SK-N-SH (cell line): ENCODE measurements around the gene USP16. TPM values are rescaled to one million over a fixed set of nuclear protein-coding genes. Genes with fewer than 3 reads are reported as not detected.

Experiments used
- CTCF ChIA-PET: fragments of 300-600, 350-600 bp; formaldehyde crosslinking; extraction: SDS; loops from one replicate; lab custom pipeline; 2021; lab: Yijun Ruan, JAX
- POLR2A ChIA-PET: fragments of 350-600 bp; sonication (Branson Sonifier 250); formaldehyde crosslinking; extraction: SDS; loops from one replicate; lab custom pipeline; 2020; ENCODE audit warnings: antibody characterized with exemption, inconsistent platforms; lab: Yijun Ruan, JAX
- DNase-seq: peaks from one replicate; pipeline ENCODE4 v3.0.0; 2012
- H2AFZ ChIP-seq: fragments of 200-600 bp; sonication (generic); 2 replicates; pipeline ENCODE4 v1.8.1; 2016; ENCODE audit warnings: antibody characterized with exemption, mild to moderate bottlenecking, low read depth
- H3F3A ChIP-seq: fragments of 200-600 bp; sonication (generic); replicated peaks from 2 replicates; pipeline ENCODE3; 2016; ENCODE audit warnings: antibody characterized with exemption, mild to moderate bottlenecking; ENCODE audit not compliant: insufficient read depth
- H3K27ac ChIP-seq, 2 experiments: fragments of 200-500 bp in 1 of 2; fragments of 200-600 bp in 1 of 2; sonication (Bioruptor generic) in 1 of 2; sonication (generic), shearing (Covaris generic) in 1 of 2; 2 replicates each; pipeline versions ENCODE4 v1.5.1 to v1.6.1; 2014 to 2016; ENCODE audit warnings: low read depth in 2 of 2, inconsistent platforms in 1 of 2, low read length in 1 of 2, mild to moderate bottlenecking in 1 of 2, mixed read lengths in 1 of 2
- H3K27me3 ChIP-seq: fragments of 200-600 bp; sonication (generic), shearing (Covaris generic); 2 replicates; pipeline ENCODE4 v1.6.1; 2016; ENCODE audit warnings: mixed run types; ENCODE audit not compliant: insufficient read depth
- H3K36me3 ChIP-seq, 2 experiments: fragments of 200-500 bp in 1 of 2; fragments of 200-600 bp in 1 of 2; sonication (Bioruptor generic) in 1 of 2; sonication (generic) in 1 of 2; replicated peaks in 1 of 2; 2 replicates each; pipeline versions ENCODE3 to v1.5.1; 2014 to 2016; ENCODE audit warnings: low read length in 1 of 2, mild to moderate bottlenecking in 1 of 2; ENCODE audit not compliant: insufficient read depth in 2 of 2, control insufficient read depth in 1 of 2
- H3K4me1 ChIP-seq, 2 experiments: fragments of 200-500 bp in 1 of 2; fragments of 200-600 bp in 1 of 2; sonication (Bioruptor generic) in 1 of 2; sonication (generic), shearing (Covaris generic) in 1 of 2; 2 replicates each; pipeline versions ENCODE4 v1.5.1 to v1.6.1; 2014 to 2016; ENCODE audit warnings: low read depth in 1 of 2, low read length in 1 of 2, mixed run types in 1 of 2; ENCODE audit not compliant: insufficient read depth in 2 of 2, control insufficient read depth in 1 of 2
- H3K4me2 ChIP-seq: fragments of 200-600 bp; sonication (generic), shearing (Covaris generic); 2 replicates; pipeline ENCODE4 v1.6.1; 2017; ENCODE audit warnings: mixed run types
- H3K4me3 ChIP-seq, 2 experiments: fragments of 200-500 bp in 1 of 2; fragments of 200-600 bp in 1 of 2; sonication (Bioruptor generic) in 1 of 2; sonication (generic), shearing (Covaris generic) in 1 of 2; 2 replicates each; pipeline versions ENCODE4 v1.5.1 to v1.8.1; 2014 to 2016; ENCODE audit warnings: low read depth in 2 of 2, inconsistent platforms in 1 of 2, low read length in 1 of 2, mild to moderate bottlenecking in 1 of 2, mixed read lengths in 1 of 2, moderate library complexity in 1 of 2
- H3K79me2 ChIP-seq: fragments of 200-600 bp; sonication (generic); 2 replicates; pipeline ENCODE4 v1.8.1; 2017; ENCODE audit warnings: mild to moderate bottlenecking; ENCODE audit not compliant: insufficient read depth
- H3K9ac ChIP-seq: fragments of 200-600 bp; sonication (generic); 2 replicates; pipeline ENCODE4 v1.6.1; 2017; ENCODE audit warnings: mixed run types
- H3K9me2 ChIP-seq: fragments of 200-600 bp; sonication (generic); 2 replicates; pipeline ENCODE4 v1.6.1; 2017; ENCODE audit warnings: mixed run types
- H3K9me3 ChIP-seq: fragments of 200-600 bp; sonication (generic); 2 replicates; pipeline ENCODE4 v1.6.1; 2017; ENCODE audit warnings: mixed run types, mild to moderate bottlenecking, moderate library complexity
- H4K20me1 ChIP-seq: fragments of 200-600 bp; sonication (generic); 2 replicates; pipeline ENCODE4 v1.6.1; 2017; ENCODE audit warnings: mild to moderate bottlenecking, mixed run types; ENCODE audit not compliant: insufficient read depth
- CHD2 ChIP-seq: fragments of 150-350 bp; IDR thresholded peaks from 2 replicates; pipeline ENCODE4 v1.6.1; 2018; ENCODE audit warnings: low read length; ENCODE audit not compliant: partially characterized antibody
- ELF1 ChIP-seq: IDR thresholded peaks from 2 replicates; pipeline ENCODE4 v1.4.0; 2012
- FOXM1 ChIP-seq: IDR thresholded peaks from 2 replicates; pipeline ENCODE4 v1.4.0; 2012; ENCODE audit warnings: low read depth, mild to moderate bottlenecking
- IRF3 ChIP-seq: fragments of 150-350 bp; IDR thresholded peaks from 2 replicates; pipeline ENCODE4 v1.6.1; 2016; ENCODE audit warnings: mild to moderate bottlenecking, low read depth, low read length
- MEF2A ChIP-seq: IDR thresholded peaks from 2 replicates; pipeline ENCODE4 v1.4.0; 2012; ENCODE audit warnings: low read depth, borderline replicate concordance
- MXI1 ChIP-seq: IDR thresholded peaks from 2 replicates; pipeline ENCODE4 v1.6.1; 2012; ENCODE audit warnings: mild to moderate bottlenecking, low read depth, low read length, improper control_type of control experiment
- NRF1 ChIP-seq: IDR thresholded peaks from 2 replicates; pipeline ENCODE4 v1.6.1; 2012; ENCODE audit warnings: low read depth, mild to moderate bottlenecking, low read length
- POLR2AphosphoS5 ChIP-seq: IDR thresholded peaks from 2 replicates; pipeline ENCODE4 v1.6.1; 2012; ENCODE audit warnings: low read depth, low read length
- RAD21 ChIP-seq: IDR thresholded peaks from 2 replicates; pipeline ENCODE4 v1.6.1; 2012; ENCODE audit warnings: mild to moderate bottlenecking, low read length
- RCOR1 ChIP-seq: fragments of 150-350 bp; IDR thresholded peaks from 2 replicates; pipeline ENCODE4 v1.6.1; 2017; ENCODE audit warnings: antibody characterized with exemption, low read length
- RFX5 ChIP-seq: IDR thresholded peaks from 2 replicates; pipeline ENCODE4 v1.6.1; 2012; ENCODE audit warnings: mild to moderate bottlenecking, improper control_type of control experiment, low read length
- RXRA ChIP-seq: IDR thresholded peaks from 2 replicates; pipeline ENCODE4 v1.4.0; 2012; ENCODE audit warnings: low read depth, mild to moderate bottlenecking, borderline replicate concordance
- TCF12 ChIP-seq: IDR thresholded peaks from 2 replicates; pipeline ENCODE4 v1.4.0; 2012
- TEAD4 ChIP-seq: IDR thresholded peaks from 2 replicates; pipeline ENCODE4 v1.4.0; 2012; ENCODE audit warnings: mild to moderate bottlenecking, borderline replicate concordance; ENCODE audit not compliant: insufficient read depth
- USF2 ChIP-seq: fragments of 150-350 bp; IDR thresholded peaks from 2 replicates; pipeline ENCODE4 v1.6.1; 2017; ENCODE audit warnings: antibody characterized with exemption, low read length, low read depth, borderline replicate concordance
- WGBS: methylation state at CpG from one replicate; pipeline ENCODE4 v1.1.6; 2017; ENCODE audit warnings: low lambda C conversion rate; 5-methylcytosine and 5-hydroxymethylcytosine counted together
- polyA plus RNA-seq, 3 experiments: library from polyadenylated mRNA; depleted of rRNA; stranded (reverse); fragments of >200 nt; gene quantifications; 2 replicates each; pipeline ENCODE4 v1.2.3, GENCODE V29; 2012
- TF ChIP-seq, protein P1 (sequence below): IDR thresholded peaks from 2 replicates; pipeline ENCODE4 v1.6.1; 2012; ENCODE audit warnings: mild to moderate bottlenecking, low read depth, low read length, moderate library complexity

USP16 gene
- polyA plus RNA-seq, 1 of the 3 experiments (the other 2 are of a cell fraction): 9.2 TPM

- Histone ChIP-seq H3K9ac (peak overlapping the region; percentile 90), H3K4me1 (peaks cover 5 to 6% of the 10 kb centered on the region in 2 experiments; a peak in 2 of 4 replicates), H3K79me2 (peaks cover 46% of the 10 kb centered on the region), H3K27me3 (no peaks in the 10 kb centered on the region), H4K20me1 (no peaks in the 10 kb centered on the region), H3K27ac (peak overlapping the region; percentile 76 to 88), H3K9me2 (no peaks in the 10 kb centered on the region), H3K9me3 (no peaks in the 10 kb centered on the region), H2AFZ (peak overlapping the region; percentile 95), H3K4me3 (peak overlapping the region; percentile 72 to 93), H3K4me2 (peak overlapping the region; percentile 96), H3F3A (peaks cover 22% of the 10 kb centered on the region), H3K36me3 (peaks cover 0 to 10% of the 10 kb centered on the region in 2 experiments)
- 5% methylated on average over 12 of the region's 12 CpGs for WGBS
- CTCF ChIA-PET: interaction anchor here (1.0 kb wide), 2 partner anchors 16 to 55 kb away, joined by 3 read pairs; no protein-coding TSS in a partner anchor
- peak; percentile 35 for DNase-seq
- POLR2A ChIA-PET: interaction anchor here (0.6 to 2.5 kb wide), 3 partner anchors 8 to 80 kb away, joined by 3 to 39 read pairs (median 3); no protein-coding TSS in a partner anchor
- TF ChIP-seq TCF12 (no peak), MXI1 (no peak), POLR2AphosphoS5 (no peak), FOXM1 (no peak), RAD21 (no peak), CHD2 (no peak), RFX5 (no peak), TEAD4 (no peak), RCOR1 (no peak), IRF3 (no peak), NRF1 (no peak), MEF2A (no peak), RXRA (no peak), USF2 (no peak), ELF1 (no peak)
- TF ChIP-seq, protein P1, sequence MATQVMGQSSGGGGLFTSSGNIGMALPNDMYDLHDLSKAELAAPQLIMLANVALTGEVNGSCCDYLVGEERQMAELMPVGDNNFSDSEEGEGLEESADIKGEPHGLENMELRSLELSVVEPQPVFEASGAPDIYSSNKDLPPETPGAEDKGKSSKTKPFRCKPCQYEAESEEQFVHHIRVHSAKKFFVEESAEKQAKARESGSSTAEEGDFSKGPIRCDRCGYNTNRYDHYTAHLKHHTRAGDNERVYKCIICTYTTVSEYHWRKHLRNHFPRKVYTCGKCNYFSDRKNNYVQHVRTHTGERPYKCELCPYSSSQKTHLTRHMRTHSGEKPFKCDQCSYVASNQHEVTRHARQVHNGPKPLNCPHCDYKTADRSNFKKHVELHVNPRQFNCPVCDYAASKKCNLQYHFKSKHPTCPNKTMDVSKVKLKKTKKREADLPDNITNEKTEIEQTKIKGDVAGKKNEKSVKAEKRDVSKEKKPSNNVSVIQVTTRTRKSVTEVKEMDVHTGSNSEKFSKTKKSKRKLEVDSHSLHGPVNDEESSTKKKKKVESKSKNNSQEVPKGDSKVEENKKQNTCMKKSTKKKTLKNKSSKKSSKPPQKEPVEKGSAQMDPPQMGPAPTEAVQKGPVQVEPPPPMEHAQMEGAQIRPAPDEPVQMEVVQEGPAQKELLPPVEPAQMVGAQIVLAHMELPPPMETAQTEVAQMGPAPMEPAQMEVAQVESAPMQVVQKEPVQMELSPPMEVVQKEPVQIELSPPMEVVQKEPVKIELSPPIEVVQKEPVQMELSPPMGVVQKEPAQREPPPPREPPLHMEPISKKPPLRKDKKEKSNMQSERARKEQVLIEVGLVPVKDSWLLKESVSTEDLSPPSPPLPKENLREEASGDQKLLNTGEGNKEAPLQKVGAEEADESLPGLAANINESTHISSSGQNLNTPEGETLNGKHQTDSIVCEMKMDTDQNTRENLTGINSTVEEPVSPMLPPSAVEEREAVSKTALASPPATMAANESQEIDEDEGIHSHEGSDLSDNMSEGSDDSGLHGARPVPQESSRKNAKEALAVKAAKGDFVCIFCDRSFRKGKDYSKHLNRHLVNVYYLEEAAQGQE: no peak
Measured at GRCh38 chr21:29018540-29018939, 5.9 kb upstream of the USP16 start.
